WTC11 (cell line): Measurements from ENCODE around the gene BIRC5. TPM values are rescaled to one million over a fixed set of nuclear protein-coding genes. Genes with fewer than 3 reads are reported as not detected.
A peak's percentile ranks its signal among the peaks of the same experiment; 100 is the strongest.

Experiments
- ATAC-seq: fragments of 200-7000 bp; cut with Tn5 transposase; 2 replicates; pipeline ENCODE4 v1.10.0; 2021; ENCODE audit warnings: mild to moderate bottlenecking, moderate library complexity
- Bru-seq: library from RNA; stranded (reverse); fragments of 400-500 nt; gene quantifications from one replicate; lab custom pipeline; 2021; lab: Mats Ljungman, UMichigan
- CTCF ChIA-PET: fragments of 300-600 bp; sonication (Branson Sonifier 250); formaldehyde crosslinking; loops from one replicate; lab custom pipeline; 2021; ENCODE audit warnings: antibody characterized with exemption; lab: Charles Lee
- POLR2A ChIA-PET: fragments of 350-600 bp; sonication (Branson Sonifier 250); formaldehyde crosslinking; loops from one replicate; lab custom pipeline; 2021; ENCODE audit warnings: antibody characterized with exemption; lab: Charles Lee
- DNase-seq: peaks from one replicate; pipeline ENCODE4 v3.0.0; 2021; ENCODE audit warnings: low spot score
- H3K27ac Mint-ChIP-seq: 2 replicates; pipeline ENCODE4 v1.8.0; 2021; ENCODE audit warnings: mixed read lengths
- H3K27me3 Mint-ChIP-seq: 2 replicates; pipeline ENCODE4 v1.8.0; 2021; ENCODE audit warnings: low read depth, mild to moderate bottlenecking, moderate library complexity, mixed read lengths
- H3K36me3 Mint-ChIP-seq: 2 replicates; pipeline ENCODE4 v1.8.0; 2021; ENCODE audit warnings: mixed read lengths
- H3K4me1 Mint-ChIP-seq: 2 replicates; pipeline ENCODE4 v1.8.0; 2022; ENCODE audit warnings: mixed read lengths
- H3K4me3 Mint-ChIP-seq: 2 replicates; pipeline ENCODE4 v1.8.0; 2021; ENCODE audit warnings: mild to moderate bottlenecking, moderate library complexity, mixed read lengths
- H3K9me3 Mint-ChIP-seq: 2 replicates; pipeline ENCODE4 v1.8.0; 2021; ENCODE audit warnings: mixed read lengths
- ARID4B ChIP-seq: sonication (generic); formaldehyde crosslinking; IDR thresholded peaks from 2 replicates; pipeline ENCODE4 v1.8.0; 2023; ENCODE audit warnings: missing genetic modification reagents, mild to moderate bottlenecking, borderline replicate concordance
- CREB1 ChIP-seq: sonication (generic); formaldehyde crosslinking; IDR thresholded peaks from 2 replicates; pipeline ENCODE4 v1.8.0; 2023; ENCODE audit warnings: mild to moderate bottlenecking, missing genetic modification reagents
- ESRRA ChIP-seq: sonication (generic); formaldehyde crosslinking; IDR thresholded peaks from 2 replicates; pipeline ENCODE4 v1.8.1; 2022; ENCODE audit warnings: mild to moderate bottlenecking, missing genetic modification reagents, borderline replicate concordance
- GABPB1 ChIP-seq: sonication (generic); formaldehyde crosslinking; IDR thresholded peaks from 2 replicates; pipeline ENCODE4 v1.8.1; 2023; ENCODE audit warnings: mild to moderate bottlenecking, missing genetic modification reagents
- HMGXB4 ChIP-seq: sonication (generic); formaldehyde crosslinking; IDR thresholded peaks from 2 replicates; pipeline ENCODE4 v1.8.1; 2023; ENCODE audit warnings: mild to moderate bottlenecking, moderate library complexity, missing genetic modification reagents
- MLX ChIP-seq: sonication (generic); formaldehyde crosslinking; IDR thresholded peaks from 2 replicates; pipeline ENCODE4 v1.8.1; 2023; ENCODE audit warnings: mild to moderate bottlenecking, missing genetic modification reagents, moderate library complexity
- MYBL2 ChIP-seq: sonication (generic); formaldehyde crosslinking; IDR thresholded peaks from 2 replicates; pipeline ENCODE4 v1.8.1; 2023; ENCODE audit warnings: mild to moderate bottlenecking, moderate library complexity, missing genetic modification reagents
- NR2C2 ChIP-seq: sonication (generic); formaldehyde crosslinking; IDR thresholded peaks from 2 replicates; pipeline ENCODE4 v1.8.0; 2022; ENCODE audit warnings: mild to moderate bottlenecking, missing genetic modification reagents
- NR3C1 ChIP-seq: sonication (generic); formaldehyde crosslinking; conservative IDR thresholded peaks from 2 replicates; pipeline ENCODE4 v1.8.1; 2023; ENCODE audit warnings: low read depth, mild to moderate bottlenecking, missing genetic modification reagents
- RELA ChIP-seq: sonication (generic); formaldehyde crosslinking; IDR thresholded peaks from 2 replicates; pipeline ENCODE4 v1.8.1; 2022; ENCODE audit warnings: missing genetic modification reagents, mild to moderate bottlenecking, borderline replicate concordance
- SMAD4 ChIP-seq: sonication (generic); formaldehyde crosslinking; IDR thresholded peaks from 2 replicates; pipeline ENCODE4 v1.8.0; 2022; ENCODE audit warnings: mild to moderate bottlenecking, missing genetic modification reagents
- ZBTB21 ChIP-seq: sonication (generic); formaldehyde crosslinking; IDR thresholded peaks from 2 replicates; pipeline ENCODE4 v1.8.1; 2023; ENCODE audit warnings: mild to moderate bottlenecking, missing genetic modification reagents, borderline replicate concordance
- ZNF121 ChIP-seq: sonication (generic); formaldehyde crosslinking; IDR thresholded peaks from 2 replicates; pipeline ENCODE4 v1.8.0; 2023; ENCODE audit warnings: missing genetic modification reagents
- ZNF263 ChIP-seq: sonication (generic); formaldehyde crosslinking; IDR thresholded peaks from 2 replicates; pipeline ENCODE4 v1.8.1; 2022; ENCODE audit warnings: low read depth, mild to moderate bottlenecking, moderate library complexity, missing genetic modification reagents
- ZNF512 ChIP-seq: sonication (generic); formaldehyde crosslinking; IDR thresholded peaks from 2 replicates; pipeline ENCODE4 v1.8.1; 2022; ENCODE audit warnings: missing genetic modification reagents, borderline replicate concordance
- ZNF532 ChIP-seq: fragments of 250-450 bp; sonication (Bioruptor Pico); IDR thresholded peaks from 2 replicates; pipeline ENCODE4 v1.9.0; 2021; ENCODE audit warnings: mild to moderate bottlenecking, borderline replicate concordance
- ZNF671 ChIP-seq: fragments of 250-450 bp; sonication (Bioruptor Pico); IDR thresholded peaks from 2 replicates; pipeline ENCODE4 v1.8.0; 2021; ENCODE audit warnings: mild to moderate bottlenecking
- ZSCAN18 ChIP-seq: fragments of 250-450 bp; sonication (Bioruptor Pico); IDR thresholded peaks from 2 replicates; pipeline ENCODE4 v2.1.2; 2022; ENCODE audit warnings: mild to moderate bottlenecking, moderate library complexity
- long read RNA-seq, 3 experiments: library from RNA in 1 of 3; library from capped mRNA in 1 of 3; library from polyadenylated mRNA in 1 of 3; unstranded in 2 of 3; stranded (forward) in 1 of 3; transcript quantifications; one replicate each; pipeline ENCODE4 v2.0.0, GENCODE V29; 2021
- total RNA-seq: library from RNA; stranded (reverse); gene quantifications from 3 replicates; pipeline ENCODE4 v1.2.3, GENCODE V29; 2021

BIRC5 gene
- 115 to 117 TPM (median 117 TPM) in 3 replicates for total RNA-seq
- Bru-seq, nascent RNA, result percentile 94 among the genes with signal in this experiment
- long read RNA-seq, experiment 1, transcript BIRC5-203 (3 exons, 2,446 nt), result minor isoform, 54 of 820 reads
- long read RNA-seq, experiment 1, transcript BIRC5-201 (5 exons, 2,711 nt), result minor isoform, 38 of 820 reads
- long read RNA-seq, experiment 1, transcript BIRC5-206 (2 exons, 747 nt), result minor isoform, 8 of 820 reads
- long read RNA-seq, experiment 1, transcript BIRC5-202 (4 exons, 2,630 nt), result major isoform, 668 of 820 reads
- long read RNA-seq, experiment 1, partial matches to known transcripts, result 10 of 820 reads
- long read RNA-seq, experiment 1, other reads (novel, unspliced or antisense), result 36 of 820 reads
- long read RNA-seq, experiment 2, transcript BIRC5-202 (4 exons, 2,630 nt), result major isoform, 207 of 311 reads
- long read RNA-seq, experiment 2, transcript BIRC5-203 (3 exons, 2,446 nt), result minor isoform, 12 of 311 reads
- long read RNA-seq, experiment 2, transcript BIRC5-201 (5 exons, 2,711 nt), result minor isoform, 12 of 311 reads
- long read RNA-seq, experiment 2, partial matches to known transcripts, result 7 of 311 reads
- long read RNA-seq, experiment 2, other reads (novel, unspliced or antisense), result 71 of 311 reads
- long read RNA-seq, experiment 3, transcript BIRC5-203 (3 exons, 2,446 nt), result minor isoform, 69 of 519 reads
- long read RNA-seq, experiment 3, transcript BIRC5-201 (5 exons, 2,711 nt), result minor isoform, 29 of 519 reads
- long read RNA-seq, experiment 3, transcript BIRC5-202 (4 exons, 2,630 nt), result major isoform, 409 of 519 reads
- long read RNA-seq, experiment 3, partial matches to known transcripts, result 0 of 519 reads
- long read RNA-seq, experiment 3, other reads (novel, unspliced or antisense), result 8 of 519 reads

- peak within 1 kb of the TSS; percentile 98 for H3K4me3 Mint-ChIP-seq
- peaks cover 15% of the 10 kb centered on the region for H3K4me1 Mint-ChIP-seq
- H3K36me3 Mint-ChIP-seq, result peaks cover 23% of the 10 kb centered on the region
- no peaks in the 10 kb centered on the region for H3K9me3 Mint-ChIP-seq
- H3K27me3 Mint-ChIP-seq, result peaks cover 5% of the 10 kb centered on the region; the same call in 1 of the 2 replicates
- ChIA-PET POLR2A (interaction anchor here (0.7 kb wide), 2 partner anchors 12 to 147 kb away, joined by 4 to 5 read pairs; no protein-coding TSS in a partner anchor), CTCF (interaction anchor here (0.7 to 2.1 kb wide), 5 partner anchors 27 to 208 kb away, joined by 3 to 10 read pairs (median 4); partner anchors contain the start of genes AFMID and TK1)
- peak within 1 kb of the TSS; percentile 87 for H3K27ac Mint-ChIP-seq
- peak; percentile 90 for DNase-seq
- ATAC-seq, result peak; percentile 97
- TF ChIP-seq ARID4B (CRISPR knock-in tag) (peak; percentile 86; the same call in 1 of the 2 replicates), ZNF532 (no peak), ESRRA (CRISPR knock-in tag) (no peak), MYBL2 (peak; percentile 100), RELA (CRISPR knock-in tag) (no peak), ZNF263 (CRISPR knock-in tag) (peak; percentile 60; the same call in 1 of the 2 replicates), GABPB1 (CRISPR knock-in tag) (peak; percentile 84), CREB1 (CRISPR knock-in tag) (peak; percentile 57; the same call in 1 of the 2 replicates), NR2C2 (CRISPR knock-in tag) (0 out of 2 replicates have a peak, but pooled peaks have one; percentile 44), ZSCAN18 (CRISPR knock-in tag) (no peak), ZBTB21 (no peak), HMGXB4 (CRISPR knock-in tag) (peak; percentile 53; the same call in 1 of the 2 replicates), NR3C1 (0 out of 2 replicates have a peak, but pooled peaks have one; percentile 35), ZNF512 (no peak), ZNF671 (CRISPR knock-in tag) (no peak), ZNF121 (CRISPR knock-in tag) (no peak), MLX (no peak), SMAD4 (CRISPR knock-in tag) (no peak)
Observed at GRCh38 chr17:78214016-78214705, at the start of gene BIRC5. Gene BIRC5, plus strand, starts transcription at chr17:78214253. Its CDS starts 64 bp downstream, at chr17:78214317.
